NCI-H2227 treated with DMSO at 0.1 percent for 48 hours (cell line): ENCODE data around the gene OR13D1.
"Not testable (repeated sequence)": the region's sequence is repeated elsewhere in the genome, so short reads cannot be mapped to it uniquely, and the experiment has no call there.

Experiments used
- DNase-seq: peaks from one replicate; lab custom pipeline; 2025; lab: John Stamatoyannopoulos, UW

The OR13D1 gene

GRCh38 chr9:104694218-104694617 is at the start of gene OR13D1:
Gene OR13D1 (plus strand): TSS chr9:104694518. CDS start chr9:104694518, 0 bp downstream.
- DNase-seq: no peak

- no peak for DNase-seq
Observed at GRCh38 chr9:104658496-104659195, 35.7 kb upstream of the OR13D1 start.

- DNase-seq: no peak
Observed at GRCh38 chr9:104675611-104676010, 18.7 kb upstream of the OR13D1 start.

GRCh38 chr9:104682642-104683041 is 11.7 kb upstream of the OR13D1 start:
- peak; percentile 16 for DNase-seq

- DNase-seq: no peak
Observed at GRCh38 chr9:104686081-104686480, 8.2 kb upstream of the OR13D1 start.

- no peak for DNase-seq
Observed at GRCh38 chr9:104700306-104700705, 6.0 kb downstream of the OR13D1 start.

- not testable (repeated sequence) for DNase-seq
Observed at GRCh38 chr9:104708737-104709136, 14.4 kb downstream of the OR13D1 start.

GRCh38 chr9:104711604-104712003 is 17.3 kb downstream of the OR13D1 start:
- DNase-seq: no peak

GRCh38 chr9:104725014-104725413 is 30.7 kb downstream of the OR13D1 start:
- no peak for DNase-seq

- DNase-seq: no peak
Observed at GRCh38 chr9:104738452-104738851, 44.1 kb downstream of the OR13D1 start.

- DNase-seq: no peak
Observed at GRCh38 chr9:104740621-104741020, 46.3 kb downstream of the OR13D1 start.

GRCh38 chr9:104743376-104743985 is 49.2 kb downstream of the OR13D1 start:
- peak; percentile 42 for DNase-seq
